Right atrium auricular region (tissue), 2 donors: Measurements from ENCODE around the gene SLC25A11. TPM values are rescaled to one million over a fixed set of nuclear protein-coding genes. Genes with fewer than 3 reads are reported as not detected.

Experiments
- DNase-seq: peaks from one replicate; pipeline ENCODE4 v3.0.0-alpha.2; 2019; ENCODE audit warnings: low spot score
- H3K27ac ChIP-seq, 2 donors: fragments of 200-600 bp; sonication (generic); 1 replicate in 1 of 2; 2 replicates in 1 of 2; pipeline ENCODE4 v1.5.1; 2016 to 2019
- H3K27me3 ChIP-seq, 2 donors: fragments of 200-600 bp; sonication (generic); one replicate each; pipeline versions ENCODE4 v1.5.1 to v1.6.0; 2017 to 2019
- H3K36me3 ChIP-seq: fragments of 200-600 bp; sonication (generic); one replicate; pipeline ENCODE4 v1.5.1; 2016
- H3K4me1 ChIP-seq, 2 donors: fragments of 200-600 bp; sonication (generic); one replicate each; pipeline versions ENCODE4 v1.5.1 to v1.6.0; 2017 to 2019
- H3K4me3 ChIP-seq, 2 donors: fragments of 200-600 bp; sonication (generic); 1 replicate in 1 of 2; 2 replicates in 1 of 2; pipeline ENCODE4 v1.5.1; 2017 to 2019; ENCODE audit warnings: mild to moderate bottlenecking in 1 of 2, moderate library complexity in 1 of 2
- H3K9me3 ChIP-seq, 2 donors: fragments of 200-600 bp; sonication (generic); one replicate each; pipeline ENCODE4 v1.5.1; 2019
- total RNA-seq, 2 donors: library from RNA; depleted of rRNA; stranded (reverse); fragments of >200 nt; gene quantifications; one replicate each; pipeline ENCODE4 v1.1.0, GENCODE V29; 2016
- TF ChIP-seq, protein P1 (sequence below), 2 donors: fragments of 200-600 bp; sonication (generic); IDR thresholded peaks; one replicate each; pipeline ENCODE4 v1.5.1; 2019; ENCODE audit warnings: antibody characterized with exemption in 2 of 2

The SLC25A11 gene
- total RNA-seq, 2 donors from 2014 or later: 99.5 to 188 TPM

DNA sequence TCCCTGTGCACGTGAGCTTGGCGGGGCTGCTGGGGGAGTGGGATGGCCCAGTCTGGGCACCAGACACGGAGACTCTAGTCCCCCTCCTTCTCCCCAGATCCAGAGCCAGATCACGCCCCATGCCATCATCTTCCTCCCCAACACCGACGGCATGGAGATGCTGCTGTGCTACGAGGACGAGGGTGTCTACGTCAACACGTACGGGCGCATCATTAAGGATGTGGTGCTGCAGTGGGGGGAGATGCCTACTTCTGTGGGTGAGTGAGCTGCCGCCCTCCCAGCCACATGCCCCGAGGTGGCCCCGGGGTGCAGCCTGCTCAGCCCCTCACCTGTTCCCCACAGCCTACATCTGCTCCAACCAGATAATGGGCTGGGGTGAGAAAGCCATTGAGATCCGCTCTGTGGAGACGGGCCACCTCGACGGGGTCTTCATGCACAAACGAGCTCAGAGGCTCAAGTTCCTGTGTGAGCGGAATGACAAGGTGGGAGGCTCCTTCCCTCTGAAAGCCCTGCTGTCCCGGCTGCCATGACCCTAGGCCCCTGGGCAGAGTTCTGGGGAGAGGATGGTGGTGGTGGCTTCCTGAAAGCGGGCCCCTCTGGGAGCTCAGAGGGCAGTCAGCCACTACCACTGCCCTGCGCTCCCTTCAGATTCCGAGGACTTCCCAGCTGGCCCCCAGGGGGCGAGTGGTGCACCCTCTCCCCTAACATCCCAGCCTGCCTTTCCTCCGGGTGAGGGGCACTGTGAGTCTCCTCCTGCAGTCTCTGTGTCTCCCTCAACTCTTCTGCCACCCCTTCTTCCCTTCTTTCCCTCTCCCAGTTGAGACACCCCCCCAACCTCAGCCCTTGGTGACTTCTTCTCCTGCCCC, 43.3 kb downstream of the SLC25A11 start:
- Histone ChIP-seq H3K9me3 (no peaks in the 10 kb centered on the region), H3K27ac (no peak overlapping the region), H3K4me1 (peaks cover 0 to 33% of the 10 kb centered on the region in 2 donors), H3K4me3 (no peak overlapping the region), H3K27me3 (no peaks in the 10 kb centered on the region), H3K36me3 (peaks cover 60% of the 10 kb centered on the region)
- TF ChIP-seq, protein P1, sequence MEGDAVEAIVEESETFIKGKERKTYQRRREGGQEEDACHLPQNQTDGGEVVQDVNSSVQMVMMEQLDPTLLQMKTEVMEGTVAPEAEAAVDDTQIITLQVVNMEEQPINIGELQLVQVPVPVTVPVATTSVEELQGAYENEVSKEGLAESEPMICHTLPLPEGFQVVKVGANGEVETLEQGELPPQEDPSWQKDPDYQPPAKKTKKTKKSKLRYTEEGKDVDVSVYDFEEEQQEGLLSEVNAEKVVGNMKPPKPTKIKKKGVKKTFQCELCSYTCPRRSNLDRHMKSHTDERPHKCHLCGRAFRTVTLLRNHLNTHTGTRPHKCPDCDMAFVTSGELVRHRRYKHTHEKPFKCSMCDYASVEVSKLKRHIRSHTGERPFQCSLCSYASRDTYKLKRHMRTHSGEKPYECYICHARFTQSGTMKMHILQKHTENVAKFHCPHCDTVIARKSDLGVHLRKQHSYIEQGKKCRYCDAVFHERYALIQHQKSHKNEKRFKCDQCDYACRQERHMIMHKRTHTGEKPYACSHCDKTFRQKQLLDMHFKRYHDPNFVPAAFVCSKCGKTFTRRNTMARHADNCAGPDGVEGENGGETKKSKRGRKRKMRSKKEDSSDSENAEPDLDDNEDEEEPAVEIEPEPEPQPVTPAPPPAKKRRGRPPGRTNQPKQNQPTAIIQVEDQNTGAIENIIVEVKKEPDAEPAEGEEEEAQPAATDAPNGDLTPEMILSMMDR (IDR thresholded peaks at IDR 0.05): no peak
- no peak for DNase-seq

GRCh38 chr17:4895657-4896331, 44.1 kb downstream of the SLC25A11 start:
- TF ChIP-seq, protein P1 (IDR thresholded peaks at IDR 0.05): no peak
- no peaks in the 10 kb centered on the region for H3K27me3 ChIP-seq
- DNase-seq: no peak
- H3K4me1 ChIP-seq: peaks cover 0 to 26% of the 10 kb centered on the region in 2 donors
- no peak overlapping the region for H3K4me3 ChIP-seq
- H3K27ac ChIP-seq: no peak overlapping the region
- H3K9me3 ChIP-seq: no peaks in the 10 kb centered on the region
- peaks cover 63% of the 10 kb centered on the region for H3K36me3 ChIP-seq

DNA sequence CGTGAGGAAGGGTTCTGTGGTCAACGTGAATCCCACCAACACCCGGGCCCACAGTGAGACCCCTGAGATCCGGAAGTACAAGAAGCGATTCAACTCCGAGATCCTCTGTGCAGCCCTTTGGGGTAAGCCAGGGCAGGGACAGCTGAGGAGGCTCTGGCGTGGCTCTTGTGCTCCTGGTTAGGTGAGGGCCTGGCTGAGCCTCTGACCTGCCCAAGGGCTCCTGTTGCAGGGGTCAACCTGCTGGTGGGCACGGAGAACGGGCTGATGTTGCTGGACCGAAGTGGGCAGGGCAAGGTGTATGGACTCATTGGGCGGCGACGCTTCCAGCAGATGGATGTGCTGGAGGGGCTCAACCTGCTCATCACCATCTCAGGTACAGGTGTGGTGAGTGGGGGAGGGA, 44.7 kb downstream of the SLC25A11 start:
- peaks cover 67% of the 10 kb centered on the region for H3K36me3 ChIP-seq

DNA sequence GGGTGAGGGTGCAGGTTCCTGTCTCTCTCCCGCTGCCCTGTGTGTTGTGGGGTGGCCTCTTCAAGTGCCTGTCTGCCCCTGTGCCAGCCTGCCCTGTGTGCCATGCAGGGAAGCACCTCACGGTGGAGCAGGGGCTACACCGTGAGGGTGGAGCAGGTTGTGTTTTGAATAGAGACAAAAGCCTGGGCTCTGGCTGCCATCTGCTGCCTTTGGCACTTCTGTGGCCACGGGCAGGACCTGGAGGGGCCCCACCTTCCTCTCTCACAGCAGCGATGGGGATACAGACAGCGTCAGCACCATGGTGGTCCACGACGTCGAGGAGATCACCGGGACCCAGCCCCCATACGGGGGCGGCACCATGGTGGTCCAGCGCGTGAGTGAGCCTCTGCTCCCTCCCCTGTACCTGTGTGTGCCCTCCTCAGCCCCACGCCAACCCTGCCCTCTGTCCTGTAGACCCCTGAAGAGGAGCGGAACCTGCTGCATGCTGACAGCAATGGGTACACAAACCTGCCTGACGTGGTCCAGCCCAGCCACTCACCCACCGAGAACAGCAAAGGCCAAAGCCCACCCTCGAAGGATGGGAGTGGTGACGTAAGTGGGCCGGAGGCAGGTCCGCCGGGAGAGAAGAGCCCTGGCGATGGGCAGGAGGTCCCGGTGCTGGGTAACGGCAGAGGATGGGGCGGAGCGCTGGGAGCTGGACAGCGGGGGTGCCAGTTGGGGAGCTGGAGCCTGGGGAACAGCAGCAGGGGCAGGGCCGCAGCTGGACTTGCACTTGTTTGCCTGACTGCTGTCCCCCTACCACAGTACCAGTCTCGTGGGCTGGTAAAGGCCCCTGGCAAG, 45.9 kb downstream of the SLC25A11 start:
- Histone ChIP-seq H3K4me1 (peaks cover 0 to 9% of the 10 kb centered on the region in 2 donors), H3K9me3 (no peaks in the 10 kb centered on the region), H3K4me3 (no peak overlapping the region), H3K27me3 (no peaks in the 10 kb centered on the region), H3K27ac (no peak overlapping the region), H3K36me3 (peaks cover 71% of the 10 kb centered on the region)
- DNase-seq: no peak
- TF ChIP-seq, protein P1 (IDR thresholded peaks at IDR 0.05): no peak

More for the DNA sequence above, 44.7 kb downstream of the SLC25A11 start:
- TF ChIP-seq, protein P1 (IDR thresholded peaks at IDR 0.05): no peak
- DNase-seq: no peak
- H3K9me3 ChIP-seq: no peaks in the 10 kb centered on the region
- H3K27ac ChIP-seq: no peak overlapping the region
- H3K4me3 ChIP-seq: no peak overlapping the region
- H3K4me1 ChIP-seq: peaks cover 0 to 19% of the 10 kb centered on the region in 2 donors
- H3K27me3 ChIP-seq: no peaks in the 10 kb centered on the region

DNA sequence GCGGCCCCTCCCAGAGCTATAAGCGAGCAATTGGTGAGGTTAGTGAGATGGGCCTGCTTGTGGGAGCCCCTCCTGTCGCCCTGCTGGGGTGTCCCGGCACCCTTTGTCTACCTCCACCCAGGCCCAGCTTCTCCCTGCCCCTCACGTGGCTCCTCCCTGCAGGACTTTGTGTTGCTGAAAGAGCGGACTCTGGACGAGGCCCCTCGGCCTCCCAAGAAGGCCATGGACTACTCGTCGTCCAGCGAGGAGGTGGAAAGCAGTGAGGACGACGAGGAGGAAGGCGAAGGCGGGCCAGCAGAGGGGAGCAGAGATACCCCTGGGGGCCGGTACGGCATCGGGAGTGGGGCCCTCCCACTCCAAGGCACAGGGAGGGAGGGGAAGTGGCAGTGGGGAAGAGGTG, 46.6 kb downstream of the SLC25A11 start:
- H3K36me3 ChIP-seq: peaks cover 72% of the 10 kb centered on the region
- no peak overlapping the region for H3K27ac ChIP-seq
- no peaks in the 10 kb centered on the region for H3K27me3 ChIP-seq
- no peak overlapping the region for H3K4me3 ChIP-seq
- H3K9me3 ChIP-seq: no peaks in the 10 kb centered on the region
- H3K4me1 ChIP-seq: peaks cover 0 to 2% of the 10 kb centered on the region in 2 donors
- TF ChIP-seq, protein P1 (IDR thresholded peaks at IDR 0.05): no peak
- DNase-seq: no peak
